HG02981 (cell line): ENCODE measurements around the gene CXCL8.
A peak's percentile ranks its signal among the peaks of the same experiment; 100 is the strongest.
"Not testable (repeated sequence)": the region's sequence is repeated elsewhere in the genome, so short reads cannot be mapped to it uniquely, and the experiment has no call there.

Source experiments
- ATAC-seq: cut with Tn5 transposase; IDR thresholded peaks from one replicate; pipeline ENCODE4 v1.9.1; 2021; ENCODE audit warnings: mild to moderate bottlenecking, moderate library complexity; ENCODE audit not compliant: unreplicated experiment

CXCL8 gene

GRCh38 chr4:73740353-73740778 is at the start of gene CXCL8:
Gene CXCL8, plus strand, starts transcription at chr4:73740569. Its CDS starts 90 bp downstream, at chr4:73740659.
- ATAC-seq: peak; percentile 52

DNA sequence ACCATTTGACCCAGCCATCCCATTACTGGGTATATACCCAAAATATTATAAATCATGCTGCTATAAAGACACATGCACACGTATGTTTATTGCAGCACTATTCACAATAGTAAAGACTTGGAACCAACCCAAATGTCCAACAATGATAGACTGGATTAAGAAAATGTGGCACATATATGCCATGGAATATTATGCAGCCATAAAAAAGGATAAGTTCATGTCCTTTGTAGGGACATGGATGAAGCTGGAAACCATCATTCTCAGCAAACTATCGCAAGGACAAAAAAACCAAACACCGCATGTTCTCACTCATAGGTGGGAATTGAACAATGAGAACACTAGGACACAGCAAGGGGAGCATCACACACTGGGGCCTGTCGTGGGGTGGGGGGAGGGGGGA is 49.2 kb upstream of the CXCL8 start:
- not testable (repeated sequence) for ATAC-seq

DNA sequence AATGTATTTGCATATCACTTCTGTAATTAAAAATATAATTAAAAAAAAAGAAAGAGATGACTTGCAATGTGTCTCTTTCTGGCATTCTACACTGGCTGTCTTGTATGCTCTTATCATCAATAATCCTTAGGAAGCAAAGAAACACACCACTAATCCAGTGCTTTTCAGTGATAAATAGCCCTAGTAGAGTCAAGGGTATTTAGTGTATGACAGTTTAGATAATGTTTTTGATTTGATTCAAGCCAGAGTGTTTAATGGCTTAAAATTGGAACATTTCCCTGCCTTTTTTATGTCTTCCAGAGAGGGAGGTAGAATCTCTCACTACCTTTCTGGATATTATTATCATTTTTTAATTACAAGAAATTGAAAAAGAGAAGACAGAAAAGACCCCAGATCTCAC is 48.6 kb upstream of the CXCL8 start:
- ATAC-seq: no peak

GRCh38 chr4:73692254-73692653 is 48.1 kb upstream of the CXCL8 start:
- ATAC-seq: no peak

- ATAC-seq: no peak
Measured at GRCh38 chr4:73692701-73693100, 47.7 kb upstream of the CXCL8 start.

DNA sequence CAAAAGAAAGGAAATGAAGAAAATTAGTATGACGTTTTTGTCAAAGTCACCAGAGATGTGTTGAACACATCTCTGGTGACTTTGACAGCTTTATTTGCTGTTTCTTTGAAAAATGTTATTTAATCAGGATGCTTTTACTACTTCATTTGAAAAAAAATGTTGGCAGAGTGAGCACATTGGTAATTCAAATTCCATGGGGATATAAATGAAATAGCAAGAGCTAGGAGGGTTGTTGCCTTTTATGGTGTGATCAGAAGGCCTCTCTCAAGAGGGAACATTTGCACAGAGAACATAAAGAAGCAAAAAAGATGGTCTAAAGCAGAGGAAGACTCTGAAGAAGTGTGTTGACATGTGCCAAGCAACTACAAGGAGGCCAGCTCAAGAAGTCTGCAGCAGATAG is 46.6 kb upstream of the CXCL8 start:
- ATAC-seq: no peak

DNA sequence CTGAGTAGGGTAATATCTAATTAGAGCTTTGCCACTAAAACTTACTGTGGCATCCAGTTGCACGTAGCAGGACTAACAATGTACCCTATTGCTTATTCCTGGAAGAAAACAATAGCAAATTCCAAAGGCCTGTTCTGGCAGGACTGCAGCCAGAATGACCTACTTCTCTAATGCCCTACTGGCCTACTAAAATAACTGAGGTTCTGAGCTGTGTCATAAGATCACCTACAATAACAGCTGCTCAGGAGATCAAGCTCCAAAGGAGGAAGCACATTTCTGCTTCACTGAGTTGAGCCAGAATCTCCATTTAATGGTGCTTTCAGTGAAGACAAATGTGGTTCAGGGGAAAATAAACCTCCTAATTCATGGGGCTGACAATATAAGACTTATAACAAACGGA is 42.2 kb upstream of the CXCL8 start:
- no peak for ATAC-seq

- no peak for ATAC-seq
Measured at GRCh38 chr4:73701116-73701515, 39.3 kb upstream of the CXCL8 start.

GRCh38 chr4:73702796-73703287 is 37.5 kb upstream of the CXCL8 start:
- no peak for ATAC-seq

DNA sequence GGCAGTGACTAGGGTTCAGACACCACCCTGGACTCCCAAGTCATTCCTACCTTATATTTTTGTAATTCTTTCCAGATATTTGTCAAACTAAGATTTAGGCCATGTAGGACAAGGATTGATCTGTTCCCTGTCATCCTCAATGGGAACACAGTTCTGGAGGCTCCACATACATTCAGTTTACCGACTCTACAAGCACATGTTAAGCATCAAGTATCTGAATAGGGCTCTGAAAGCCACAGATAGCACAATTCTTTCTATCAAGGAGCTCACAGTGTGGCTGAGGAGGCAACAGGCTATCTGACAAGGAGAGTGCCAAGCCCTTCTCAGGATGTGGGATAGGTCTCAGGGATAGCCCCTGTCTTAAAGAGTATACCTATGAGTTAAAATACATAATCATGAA is 37.0 kb upstream of the CXCL8 start:
- ATAC-seq: no peak

DNA sequence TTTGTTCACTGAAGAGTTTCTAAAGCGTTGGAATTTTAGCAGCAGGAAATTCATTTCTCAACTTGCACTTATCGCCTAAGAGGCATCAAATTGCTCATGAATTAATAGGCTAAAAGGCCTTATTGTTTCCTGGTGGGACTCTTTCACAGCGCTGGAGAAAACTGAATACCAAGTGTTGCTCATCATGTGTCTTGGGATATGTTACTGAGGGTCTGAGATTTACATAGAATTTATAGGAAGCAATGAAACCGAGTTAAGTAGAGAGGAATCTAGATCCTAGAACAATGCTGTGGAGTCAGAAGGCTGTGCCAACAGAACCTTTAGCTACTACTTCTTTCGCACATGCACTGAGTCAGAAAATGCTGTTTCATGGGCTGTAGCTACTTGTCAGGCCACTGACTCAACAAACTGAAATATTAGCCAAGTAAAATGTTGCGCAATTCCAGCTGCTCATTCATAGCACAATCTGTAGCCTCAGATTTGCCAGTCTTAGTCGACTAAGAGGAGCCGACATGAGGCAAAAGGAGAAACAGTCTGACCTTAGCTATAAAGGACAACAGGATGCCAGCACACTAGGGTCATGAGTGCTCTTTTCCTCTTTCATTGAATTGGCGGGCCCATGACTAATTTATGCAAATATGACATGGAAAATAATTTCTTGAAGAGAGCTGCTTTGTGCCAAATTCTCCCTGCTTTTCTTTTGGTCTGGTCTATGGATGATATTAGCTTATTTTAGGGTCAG is 35.9 kb upstream of the CXCL8 start:
- peak; percentile 53 for ATAC-seq

DNA sequence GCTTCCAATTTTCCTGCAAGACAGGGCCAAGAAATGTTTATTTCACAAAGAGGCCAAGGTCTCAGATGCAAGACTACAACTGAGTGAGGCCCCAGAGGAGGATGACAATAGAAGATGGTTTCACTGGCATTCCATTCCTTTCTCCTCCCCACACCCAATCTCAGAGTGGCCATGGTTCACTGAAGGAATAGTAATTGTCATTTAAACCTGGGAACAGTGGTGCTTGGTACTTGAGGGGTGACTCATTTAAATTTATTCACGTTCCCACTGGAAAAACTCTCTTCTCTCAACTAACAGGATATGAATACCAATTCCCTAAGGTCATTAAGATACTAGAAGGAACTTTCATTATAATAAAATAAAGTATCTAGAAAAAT is 35.3 kb upstream of the CXCL8 start:
- ATAC-seq: no peak

DNA sequence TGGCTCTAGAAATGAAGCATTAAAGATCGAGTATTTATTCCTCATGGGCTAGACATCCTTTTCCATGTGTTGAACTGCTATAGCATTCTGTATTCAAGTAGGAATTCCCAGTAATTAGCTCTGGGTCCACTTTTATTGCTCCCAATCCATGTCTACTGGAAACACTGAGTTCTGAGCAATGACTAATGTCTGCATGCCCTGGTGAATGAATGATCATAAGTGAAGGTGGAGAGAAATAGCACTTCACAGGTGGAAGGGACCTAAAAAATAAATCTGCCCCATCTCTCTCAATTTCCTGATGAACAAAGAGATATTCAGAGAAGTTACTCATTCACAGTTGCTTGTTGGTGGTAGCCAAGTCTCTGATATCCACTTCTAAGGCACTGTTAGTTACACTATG is 34.6 kb upstream of the CXCL8 start:
- no peak for ATAC-seq

DNA sequence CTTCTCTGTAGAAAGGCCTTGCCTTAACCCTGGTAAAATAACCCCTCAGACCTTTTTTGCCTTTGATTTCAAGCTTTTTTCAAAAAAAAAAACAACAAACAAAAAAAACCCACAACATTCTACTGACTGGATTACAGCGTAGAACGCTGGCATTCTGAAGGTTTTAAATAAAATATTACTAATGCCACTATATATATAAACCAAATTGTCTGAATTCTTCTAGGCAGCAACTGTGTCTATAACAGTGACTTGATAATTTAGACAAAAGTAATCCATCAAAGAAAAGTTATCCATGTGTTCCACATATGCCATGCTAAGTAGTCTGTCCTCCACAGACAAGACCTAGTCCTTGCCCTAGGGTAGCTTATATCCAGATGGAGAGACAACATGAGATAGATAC is 33.6 kb upstream of the CXCL8 start:
- no peak for ATAC-seq

GRCh38 chr4:73707269-73707875 is 33.0 kb upstream of the CXCL8 start:
- ATAC-seq: no peak

GRCh38 chr4:73707918-73708577 is 32.3 kb upstream of the CXCL8 start:
- ATAC-seq: no peak

DNA sequence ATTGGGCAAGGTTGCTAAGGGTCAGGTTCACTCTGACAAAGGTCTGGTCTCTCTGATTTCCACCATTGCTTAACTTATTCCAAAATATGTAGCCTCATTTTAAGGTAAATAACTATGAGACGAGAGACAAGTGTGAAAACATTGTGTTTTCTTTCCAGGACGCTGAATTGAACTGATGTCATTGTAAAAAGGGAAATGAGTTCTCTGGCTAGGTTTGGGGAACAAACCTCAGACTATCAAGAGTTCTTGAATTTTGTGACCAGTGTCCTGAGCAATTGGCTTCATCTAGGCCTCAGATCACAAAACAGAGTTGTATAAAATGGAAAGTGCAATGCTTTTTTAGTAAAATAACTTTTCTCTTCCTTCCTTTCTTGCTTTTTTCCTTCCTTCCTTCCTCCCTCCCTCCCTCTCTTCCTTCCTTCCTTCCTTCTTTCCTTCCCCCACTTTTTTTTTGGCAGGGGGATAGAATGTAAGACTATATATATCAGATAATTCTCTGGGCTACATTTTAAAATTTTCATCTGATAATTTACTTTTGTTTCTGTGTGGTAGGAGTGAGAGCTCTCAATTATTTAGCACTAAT is 30.8 kb upstream of the CXCL8 start:
- no peak for ATAC-seq

GRCh38 chr4:73710094-73710493 is 30.3 kb upstream of the CXCL8 start:
- ATAC-seq: no peak

DNA sequence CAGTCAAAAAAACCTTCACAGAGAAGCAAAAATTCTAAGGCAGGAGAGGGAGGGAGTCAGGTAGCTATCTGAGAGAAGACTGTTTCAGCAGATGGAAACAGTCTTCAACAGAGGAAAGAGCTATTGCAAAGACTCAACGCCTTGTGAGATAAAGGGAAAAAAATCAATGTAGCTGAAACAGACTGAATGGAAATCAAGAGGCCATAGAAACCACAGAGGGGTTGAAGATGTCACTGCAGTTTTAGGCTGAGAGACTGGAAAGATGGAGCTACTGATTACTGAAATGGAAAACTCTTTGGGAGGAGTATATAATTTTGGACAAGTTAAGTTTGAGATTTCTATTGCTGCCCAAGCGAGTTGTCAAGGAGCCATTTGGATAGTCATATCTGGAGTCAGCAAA is 28.4 kb upstream of the CXCL8 start:
- no peak for ATAC-seq

DNA sequence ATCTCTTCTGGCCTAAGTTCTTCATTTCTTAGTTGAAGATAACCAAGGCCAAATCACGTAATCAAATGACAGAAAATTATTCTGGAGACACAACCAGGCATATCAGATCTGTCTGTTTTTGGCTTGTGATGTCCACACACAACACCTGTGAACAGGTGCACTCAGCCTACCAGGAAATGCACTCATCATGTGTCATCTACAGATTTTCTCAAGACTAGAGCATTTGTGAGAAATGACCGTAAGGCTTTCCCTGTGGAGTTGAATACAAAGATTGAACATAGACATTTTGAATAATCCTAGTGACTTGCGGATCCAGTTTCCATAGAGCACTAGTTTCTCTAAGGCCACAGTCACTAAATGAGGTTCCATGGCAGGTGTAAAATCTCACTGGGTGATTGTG is 26.7 kb upstream of the CXCL8 start:
- ATAC-seq: no peak

DNA sequence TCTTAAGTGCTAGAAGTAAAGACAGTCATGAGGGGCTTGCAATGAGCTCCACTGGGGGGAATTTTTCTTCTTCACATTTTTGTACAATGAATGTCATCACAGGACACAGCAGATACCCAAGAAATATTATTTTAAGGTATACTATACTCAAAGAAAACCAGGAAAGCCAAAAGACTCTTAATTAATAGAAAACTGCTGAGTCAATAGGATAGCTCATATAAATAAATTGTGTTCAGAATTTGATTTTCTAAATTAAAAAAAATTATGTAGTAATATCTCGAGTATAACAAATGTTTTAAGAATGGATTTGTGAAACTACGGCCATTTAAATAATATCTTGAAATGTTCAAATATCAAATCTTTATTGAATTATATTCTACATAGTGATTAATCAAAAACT is 25.7 kb upstream of the CXCL8 start:
- no peak for ATAC-seq

GRCh38 chr4:73715659-73716058 is 24.7 kb upstream of the CXCL8 start:
- no peak for ATAC-seq
